Body of pancreas (tissue), 4 donors: Measurements from ENCODE around the gene WNT11.

Experiments
- CTCF ChIP-seq, 7 experiments: fragments of 450-650 bp in 4 of 7; fragments of 200-600 bp in 3 of 7; sonication (generic) in 3 of 7; IDR thresholded peaks; one replicate each; pipeline ENCODE4 v1.5.1; 2016 to 2019; ENCODE audit warnings: antibody characterized with exemption in 7 of 7
- POLR2A ChIP-seq, 3 donors: fragments of 450-650 bp; IDR thresholded peaks; one replicate each; pipeline ENCODE4 v1.6.1; 2016; ENCODE audit warnings: antibody characterized with exemption in 3 of 3, mild to moderate bottlenecking in 2 of 3

- TF ChIP-seq CTCF (IDR thresholded peaks at IDR 0.05) (no peak), POLR2A (IDR thresholded peaks at IDR 0.05) (no peak)
These were observed 38.1 kb upstream of the WNT11 start for GRCh38 chr11:76244316-76244851.
